Stimulated activated CD4-positive, alpha-beta T cell treated with anti-CD3 and anti-CD28 coated beads, Interleukin-2, amount 100 ng/mL, for 48 hours (primary cell): ENCODE data around the gene TPSAB1.
A peak's percentile ranks its signal among the peaks of the same experiment; 100 is the strongest.
"Not testable (repeated sequence)": the region's sequence is repeated elsewhere in the genome, so short reads cannot be mapped to it uniquely, and the experiment has no call there.

Experiments used
- DNase-seq, 2 donors: peaks; one replicate each; pipeline ENCODE4 v3.0.0-alpha.2; 2020

TPSAB1 gene

DNA sequence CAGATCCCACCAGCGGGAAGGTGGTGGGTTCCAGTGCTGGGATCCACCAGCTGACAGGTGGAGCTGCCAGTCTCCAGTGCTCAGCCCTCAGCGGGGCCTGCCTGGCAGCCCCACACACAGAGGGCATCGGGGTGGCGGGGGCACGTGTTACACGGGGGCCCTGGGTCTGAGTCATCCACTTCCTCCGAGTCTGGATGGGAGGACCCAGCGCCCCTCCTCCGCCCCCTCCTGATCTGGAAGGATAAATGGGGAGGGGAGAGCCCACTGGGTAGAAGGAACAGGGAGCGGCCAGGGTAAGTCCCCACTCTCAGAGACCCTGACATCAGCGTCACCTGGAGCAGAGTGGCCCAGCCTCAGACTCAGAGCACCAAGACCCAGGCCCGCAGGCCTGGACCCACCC, at the start of gene TPSAB1:
Gene TPSAB1, plus strand, starts transcription at position 270 of the 400 bp plus-strand sequence. CDS start 234 bp downstream, outside the sequence.
- not testable (repeated sequence) for DNase-seq

GRCh38 chr16:1190789-1191188, 49.7 kb upstream of the TPSAB1 start:
- DNase-seq, result not testable (repeated sequence)

- no peak for DNase-seq
These were observed 48.0 kb upstream of the TPSAB1 start for GRCh38 chr16:1192384-1193073.

DNA sequence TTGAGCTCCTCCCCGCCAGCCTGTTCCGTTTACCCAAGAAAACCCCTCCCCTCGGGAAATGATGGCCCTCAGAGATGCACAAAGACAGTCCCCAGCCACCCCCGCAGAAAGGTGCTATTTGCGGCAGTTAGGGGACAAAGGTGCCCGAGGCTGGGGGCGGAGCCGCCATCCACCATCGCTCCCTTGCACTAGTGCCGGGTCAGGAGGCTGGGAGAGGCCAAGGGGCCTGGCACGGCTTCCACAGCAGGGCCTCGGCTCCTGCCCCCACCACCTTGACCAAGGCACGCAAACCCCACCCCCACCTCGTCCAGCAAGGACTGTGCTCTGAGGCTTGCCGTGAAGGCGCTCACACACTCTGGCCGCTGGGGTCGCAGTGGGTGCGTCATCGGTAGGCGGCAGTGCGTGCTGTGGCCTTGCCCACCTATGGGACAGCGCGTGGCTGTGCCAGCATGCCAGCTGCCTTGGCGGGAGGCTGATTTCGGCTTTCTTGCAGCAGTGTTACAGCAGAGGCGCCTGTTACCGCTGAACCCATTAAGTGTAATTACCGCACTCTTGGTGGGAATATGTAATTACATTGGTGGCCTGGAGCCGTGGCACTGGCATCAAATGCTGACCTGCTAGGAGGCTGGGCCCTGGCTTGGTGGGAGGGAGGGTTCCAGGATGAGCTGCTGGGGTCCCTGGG, 47.2 kb upstream of the TPSAB1 start:
- no peak for DNase-seq

DNA sequence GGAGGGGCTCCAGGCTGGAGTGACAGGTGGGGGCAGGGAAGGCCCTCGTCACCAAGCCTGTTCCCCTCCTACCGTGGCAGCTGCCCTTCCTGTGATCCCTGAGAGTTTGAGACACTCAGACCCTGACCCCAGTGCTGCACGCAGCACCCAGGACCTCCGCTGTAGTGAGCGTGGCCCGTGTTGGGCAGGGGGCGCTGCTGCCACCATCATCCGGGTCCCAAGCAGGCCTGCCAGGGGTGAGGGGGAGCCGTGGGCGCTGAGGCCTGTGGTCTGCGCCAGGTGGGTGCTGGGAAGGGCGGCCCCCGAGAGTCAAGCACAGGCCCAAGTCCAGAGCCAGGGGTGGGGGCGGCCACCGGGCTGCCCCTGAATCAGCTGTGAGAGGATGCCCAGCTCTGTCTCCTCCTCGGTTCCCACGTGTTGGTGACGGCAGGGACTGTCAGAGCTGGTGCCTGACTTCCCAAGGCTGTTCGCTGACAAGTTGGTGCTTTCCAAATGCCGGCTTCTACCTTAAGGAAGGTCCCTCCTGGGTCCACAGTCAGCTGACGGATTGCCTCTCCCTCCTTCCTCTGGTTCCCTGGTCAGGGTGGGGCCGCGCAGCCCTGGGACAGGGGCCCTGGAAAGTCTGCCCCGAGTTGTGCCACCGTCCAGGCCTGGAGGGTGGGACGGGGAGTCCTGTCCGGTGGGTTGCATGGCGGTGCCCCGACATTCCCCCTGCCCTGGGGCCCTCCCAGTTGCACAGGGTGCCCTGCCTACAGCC, 46.5 kb upstream of the TPSAB1 start:
- DNase-seq, result no peak

DNA sequence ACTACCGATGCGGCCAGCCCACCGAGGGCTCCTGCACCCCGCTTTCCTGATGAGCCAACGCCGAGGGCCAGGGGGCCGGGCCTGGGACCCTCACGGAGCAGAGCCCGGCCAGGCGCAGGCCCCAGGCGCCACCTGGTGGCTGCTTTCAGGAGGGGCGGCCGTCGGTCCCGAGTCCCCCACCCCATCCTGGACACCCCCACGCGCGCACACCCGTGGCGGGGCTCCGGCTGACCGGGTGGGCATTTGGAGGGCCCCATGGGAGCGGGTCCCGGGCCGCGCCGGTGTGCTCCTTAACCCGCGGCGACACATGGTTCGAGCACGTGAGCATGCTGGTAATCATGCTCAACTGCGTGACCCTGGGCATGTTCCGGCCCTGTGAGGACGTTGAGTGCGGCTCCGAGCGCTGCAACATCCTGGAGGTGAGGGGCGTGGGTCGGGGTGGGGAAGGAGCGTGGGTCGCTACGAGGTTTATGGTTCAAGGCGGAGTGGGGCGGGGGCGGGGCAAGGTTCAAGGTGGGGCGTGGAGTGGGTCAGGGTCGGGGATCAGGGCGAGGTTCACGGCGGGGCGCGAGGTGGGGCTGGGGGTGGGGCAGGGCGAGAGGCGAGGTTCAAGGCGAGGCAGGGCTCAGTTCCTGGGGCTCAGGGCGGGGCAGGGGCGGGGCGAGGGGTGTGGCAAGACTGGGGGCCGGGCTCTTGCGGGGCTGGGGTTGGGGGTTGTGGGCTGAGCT, 45.7 kb upstream of the TPSAB1 start:
- peak in 1 of 2 donors; percentile 23 for DNase-seq

- no peak for DNase-seq
These were observed 45.2 kb upstream of the TPSAB1 start for GRCh38 chr16:1195393-1195666.

GRCh38 chr16:1196494-1196893, 44.0 kb upstream of the TPSAB1 start:
- DNase-seq, result no peak

DNA sequence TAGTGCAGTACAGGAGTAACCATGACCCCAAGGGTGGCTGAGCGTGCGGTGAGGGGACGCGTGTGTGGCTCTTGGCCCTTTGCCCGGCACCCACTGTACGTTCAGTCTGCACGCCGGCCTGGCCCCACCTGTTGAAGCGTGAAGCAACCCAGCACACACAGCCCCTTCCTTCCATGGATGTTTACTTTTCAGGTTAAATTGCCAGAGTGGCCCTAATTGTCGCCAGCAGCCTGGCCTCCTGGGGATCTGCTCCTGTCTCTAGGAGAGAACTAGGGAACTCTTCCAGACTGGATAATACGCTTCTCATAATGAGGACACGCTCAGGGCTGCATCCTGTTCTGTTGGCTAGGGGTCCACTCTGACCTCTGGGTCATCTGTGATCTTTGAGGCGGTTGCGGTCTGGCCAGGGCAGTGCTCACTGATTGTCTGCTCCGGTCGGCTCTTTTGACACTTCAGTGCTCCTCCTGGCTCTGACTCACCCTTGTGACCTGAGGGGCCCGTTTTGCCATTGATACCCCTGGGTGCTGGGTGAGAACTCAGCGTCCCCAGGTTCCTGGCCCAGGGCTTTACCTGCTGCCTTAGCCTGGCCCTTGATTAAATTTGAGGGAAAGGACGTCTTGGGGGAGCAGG, 43.2 kb upstream of the TPSAB1 start:
- no peak for DNase-seq

GRCh38 chr16:1198194-1198593, 42.3 kb upstream of the TPSAB1 start:
- no peak for DNase-seq

GRCh38 chr16:1198671-1199346, 41.7 kb upstream of the TPSAB1 start:
- DNase-seq, result not testable (repeated sequence)

GRCh38 chr16:1199347-1200013, 41.0 kb upstream of the TPSAB1 start:
- no peak for DNase-seq

DNA sequence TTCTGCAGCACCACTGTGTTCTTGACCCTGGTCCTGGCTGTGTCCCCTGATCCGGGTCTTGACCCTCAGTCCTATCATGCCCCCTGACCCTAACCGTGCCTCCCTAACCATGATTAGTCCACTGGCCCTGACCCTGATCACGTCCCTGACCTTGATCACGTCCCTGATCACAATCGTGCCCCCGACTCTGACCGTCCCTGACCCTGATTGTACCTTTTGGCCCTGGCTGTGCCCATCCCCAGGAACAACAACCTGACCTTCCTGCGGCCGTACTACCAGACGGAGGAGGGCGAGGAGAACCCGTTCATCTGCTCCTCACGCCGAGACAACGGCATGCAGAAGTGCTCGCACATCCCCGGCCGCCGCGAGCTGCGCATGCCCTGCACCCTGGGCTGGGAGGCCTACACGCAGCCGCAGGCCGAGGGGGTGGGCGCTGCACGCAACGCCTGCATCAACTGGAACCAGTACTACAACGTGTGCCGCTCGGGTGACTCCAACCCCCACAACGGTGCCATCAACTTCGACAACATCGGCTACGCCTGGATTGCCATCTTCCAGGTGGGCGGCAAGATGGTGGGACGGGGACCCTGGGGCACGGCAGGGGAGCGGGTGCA, 40.4 kb upstream of the TPSAB1 start:
- DNase-seq, result no peak

- DNase-seq, result no peak
These were observed 39.1 kb upstream of the TPSAB1 start for GRCh38 chr16:1201444-1201843.

DNA sequence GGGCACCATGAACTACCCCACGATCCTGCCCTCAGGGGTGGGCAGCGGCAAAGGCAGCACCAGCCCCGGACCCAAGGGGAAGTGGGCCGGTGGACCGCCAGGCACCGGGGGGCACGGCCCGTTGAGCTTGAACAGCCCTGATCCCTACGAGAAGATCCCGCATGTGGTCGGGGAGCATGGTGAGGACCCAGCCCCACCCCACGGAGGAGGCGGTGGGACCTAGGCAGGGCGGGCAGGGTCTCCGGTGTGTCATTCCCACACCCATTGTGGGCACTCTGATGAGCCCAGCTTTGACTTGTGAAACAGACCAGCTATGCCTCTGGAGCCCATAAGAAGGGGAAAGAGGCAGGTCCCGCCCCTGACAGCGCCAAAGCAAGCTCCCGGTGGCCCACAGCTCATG, 38.2 kb upstream of the TPSAB1 start:
- DNase-seq, result no peak

DNA sequence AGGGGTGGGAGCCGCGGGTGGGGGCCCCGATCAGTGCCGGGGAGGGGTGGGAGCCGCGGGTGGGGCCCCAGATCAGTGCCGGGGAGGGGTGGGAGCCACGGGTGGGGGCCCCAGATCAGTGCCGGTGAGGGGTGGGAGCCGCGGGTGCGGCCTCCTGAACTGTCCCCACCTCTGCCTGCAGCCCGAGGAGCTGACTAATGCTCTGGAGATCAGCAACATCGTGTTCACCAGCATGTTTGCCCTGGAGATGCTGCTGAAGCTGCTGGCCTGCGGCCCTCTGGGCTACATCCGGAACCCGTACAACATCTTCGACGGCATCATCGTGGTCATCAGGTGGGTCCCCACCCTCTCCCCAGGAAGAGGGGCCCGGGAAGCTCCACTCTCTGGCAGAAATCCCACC, 35.6 kb upstream of the TPSAB1 start:
- DNase-seq, result no peak

- DNase-seq, result no peak
These were observed 34.2 kb upstream of the TPSAB1 start for GRCh38 chr16:1206326-1206725.

DNA sequence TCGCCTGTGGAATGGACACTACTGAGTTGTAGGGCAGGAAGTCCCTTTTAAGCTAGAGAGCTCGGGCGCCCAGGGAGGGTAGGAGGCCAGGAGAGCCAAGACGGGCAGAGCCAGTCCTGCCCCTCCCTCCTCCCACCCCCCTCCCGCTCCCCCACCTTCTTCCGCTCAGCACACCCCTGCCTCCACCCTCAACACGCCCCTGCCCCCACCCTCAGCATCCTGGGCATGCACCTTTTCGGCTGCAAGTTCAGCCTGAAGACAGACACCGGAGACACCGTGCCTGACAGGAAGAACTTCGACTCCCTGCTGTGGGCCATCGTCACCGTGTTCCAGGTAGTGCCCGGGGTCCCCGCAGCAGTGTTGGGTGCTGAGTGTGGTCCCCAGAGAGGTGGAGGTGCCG, 33.7 kb upstream of the TPSAB1 start:
- DNase-seq, result no peak

DNA sequence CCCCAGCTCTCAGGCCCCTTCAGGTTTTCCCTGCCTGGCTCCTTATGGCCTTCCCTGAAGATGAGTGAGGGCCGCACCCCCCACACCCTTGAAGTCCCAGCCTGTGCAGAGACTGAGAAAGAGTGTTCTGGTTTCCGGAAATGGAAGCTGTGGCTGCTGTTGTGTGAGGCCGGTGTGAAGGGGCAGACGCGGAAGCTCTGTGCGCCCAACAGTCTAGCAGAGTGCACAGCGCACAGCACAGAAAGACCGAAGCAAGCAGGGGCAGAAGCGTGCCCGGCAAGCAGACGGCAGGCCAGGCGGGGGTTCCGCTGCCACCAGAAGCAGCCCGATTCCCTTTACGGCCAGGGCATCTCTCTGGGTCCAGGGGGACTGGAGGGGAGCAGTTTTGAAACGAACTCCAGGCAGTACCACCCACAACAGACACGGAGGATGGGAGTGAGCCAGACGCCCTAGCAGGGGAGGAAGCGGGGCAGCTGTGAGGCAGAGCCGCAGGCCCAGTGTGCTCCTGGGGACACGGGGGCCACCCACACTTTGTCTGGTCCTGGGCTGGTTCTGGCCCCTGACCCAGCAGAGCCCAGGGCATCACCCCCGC, 32.2 kb upstream of the TPSAB1 start:
- DNase-seq, result no peak

- DNase-seq, result no peak
These were observed 31.4 kb upstream of the TPSAB1 start for GRCh38 chr16:1209081-1209480.

GRCh38 chr16:1210461-1210860, 30.0 kb upstream of the TPSAB1 start:
- DNase-seq, result no peak
